GM19397 (cell line): ENCODE results near the gene TRAK2.
"Not testable (repeated sequence)": the region's sequence is repeated elsewhere in the genome, so short reads cannot be mapped to it uniquely, and the experiment has no call there.

ENCODE experiments used
- ATAC-seq: cut with Tn5 transposase; IDR thresholded peaks from one replicate; pipeline ENCODE4 v1.9.1; 2021; ENCODE audit warnings: mild to moderate bottlenecking, moderate library complexity; ENCODE audit not compliant: unreplicated experiment

TRAK2 gene

GRCh38 chr2:201415149-201415548 lies 36.1 kb downstream of the TRAK2 start:
- ATAC-seq, result no peak

GRCh38 chr2:201414099-201415023 lies 36.9 kb downstream of the TRAK2 start:
- ATAC-seq, result peak; percentile 63

DNA sequence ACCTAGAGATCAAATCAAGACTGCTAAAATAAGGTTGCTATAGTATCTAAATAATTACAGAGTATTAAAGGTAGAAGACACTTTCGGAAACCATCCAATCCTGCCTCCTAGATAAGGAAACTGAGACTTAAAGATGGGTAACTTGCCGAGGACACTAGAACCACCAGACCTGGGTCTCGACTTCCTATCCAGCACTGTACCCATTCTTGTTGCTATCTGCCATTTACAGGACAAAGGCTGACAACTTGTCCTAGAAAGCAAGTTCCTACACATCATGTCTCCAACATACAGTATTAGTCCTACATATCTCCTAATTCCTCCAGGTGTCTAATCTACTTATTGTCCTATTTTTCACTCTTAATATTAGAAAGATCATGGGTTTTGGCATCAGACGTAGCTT lies 37.7 kb downstream of the TRAK2 start:
- no peak for ATAC-seq

- ATAC-seq, result no peak
Measured at GRCh38 chr2:201413143-201413542, 38.1 kb downstream of the TRAK2 start.

DNA sequence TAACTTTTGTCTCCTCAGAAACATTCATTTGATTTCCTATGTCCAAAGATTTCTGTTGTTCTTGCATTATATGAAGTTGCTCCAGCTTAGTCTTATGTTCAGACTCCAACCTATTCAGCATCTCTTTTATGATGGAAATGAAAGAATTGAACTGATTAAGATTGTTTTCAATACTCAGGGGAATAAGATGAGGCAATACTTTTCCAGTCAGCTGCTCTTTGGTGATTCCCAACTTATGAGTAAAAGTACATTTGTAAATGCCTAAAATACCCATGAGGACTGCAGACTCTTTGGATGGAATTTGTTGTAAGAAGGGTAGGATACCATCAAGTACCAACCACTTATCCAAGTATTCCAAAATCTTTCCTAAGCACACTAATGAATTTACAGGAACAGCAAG lies 39.8 kb downstream of the TRAK2 start:
- ATAC-seq, result no peak

DNA sequence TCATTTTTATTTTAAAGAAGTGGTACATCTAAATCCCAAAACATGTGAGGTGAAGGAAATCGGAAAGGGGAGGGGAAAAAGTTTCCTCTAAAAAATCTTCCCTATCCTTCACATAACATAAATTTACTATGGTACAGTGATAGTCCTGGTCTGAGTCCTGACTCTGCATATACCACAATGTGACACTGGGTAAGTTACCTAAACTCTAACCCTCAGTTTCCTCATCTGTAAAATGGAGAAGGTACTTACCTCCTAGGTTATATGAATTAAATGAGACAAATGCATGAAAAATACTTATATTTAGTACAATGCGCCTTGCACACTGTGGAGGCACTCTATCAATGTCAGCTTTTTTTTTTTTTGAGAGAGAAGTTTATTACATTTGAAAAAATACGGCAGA lies 42.3 kb downstream of the TRAK2 start:
- no peak for ATAC-seq

- ATAC-seq, result no peak
Measured at GRCh38 chr2:201407265-201407664, 44.0 kb downstream of the TRAK2 start.

- ATAC-seq, result no peak
Measured at GRCh38 chr2:201406077-201406662, 45.1 kb downstream of the TRAK2 start.

DNA sequence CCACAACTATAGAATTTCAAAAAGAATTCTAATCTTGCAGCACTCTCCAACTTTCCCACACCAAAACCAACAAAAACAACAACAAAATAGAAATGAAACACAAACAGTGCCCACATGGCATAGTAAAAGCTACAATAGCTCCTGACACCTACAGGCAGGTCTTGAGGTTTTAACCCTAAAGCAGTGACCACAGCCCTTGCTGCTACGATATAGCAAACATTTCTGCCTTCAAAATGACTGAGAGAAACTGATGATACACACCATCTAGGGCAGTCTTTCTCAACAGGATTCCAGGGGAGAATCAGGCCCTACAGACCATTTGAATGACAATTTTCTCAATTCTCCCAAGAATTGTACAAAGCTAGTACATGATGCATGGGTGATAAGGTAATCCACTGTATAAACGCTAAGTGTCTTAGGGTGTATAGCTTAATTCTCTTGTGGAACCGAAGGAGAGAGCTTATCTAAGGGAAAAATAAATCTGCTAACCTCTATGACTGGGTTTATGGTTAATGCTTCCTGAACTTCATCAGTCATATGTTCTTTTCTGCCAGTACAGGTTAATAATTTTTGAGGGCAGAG lies 46.5 kb downstream of the TRAK2 start:
- no peak for ATAC-seq

GRCh38 chr2:201403880-201404279 lies 47.4 kb downstream of the TRAK2 start:
- ATAC-seq, result no peak

DNA sequence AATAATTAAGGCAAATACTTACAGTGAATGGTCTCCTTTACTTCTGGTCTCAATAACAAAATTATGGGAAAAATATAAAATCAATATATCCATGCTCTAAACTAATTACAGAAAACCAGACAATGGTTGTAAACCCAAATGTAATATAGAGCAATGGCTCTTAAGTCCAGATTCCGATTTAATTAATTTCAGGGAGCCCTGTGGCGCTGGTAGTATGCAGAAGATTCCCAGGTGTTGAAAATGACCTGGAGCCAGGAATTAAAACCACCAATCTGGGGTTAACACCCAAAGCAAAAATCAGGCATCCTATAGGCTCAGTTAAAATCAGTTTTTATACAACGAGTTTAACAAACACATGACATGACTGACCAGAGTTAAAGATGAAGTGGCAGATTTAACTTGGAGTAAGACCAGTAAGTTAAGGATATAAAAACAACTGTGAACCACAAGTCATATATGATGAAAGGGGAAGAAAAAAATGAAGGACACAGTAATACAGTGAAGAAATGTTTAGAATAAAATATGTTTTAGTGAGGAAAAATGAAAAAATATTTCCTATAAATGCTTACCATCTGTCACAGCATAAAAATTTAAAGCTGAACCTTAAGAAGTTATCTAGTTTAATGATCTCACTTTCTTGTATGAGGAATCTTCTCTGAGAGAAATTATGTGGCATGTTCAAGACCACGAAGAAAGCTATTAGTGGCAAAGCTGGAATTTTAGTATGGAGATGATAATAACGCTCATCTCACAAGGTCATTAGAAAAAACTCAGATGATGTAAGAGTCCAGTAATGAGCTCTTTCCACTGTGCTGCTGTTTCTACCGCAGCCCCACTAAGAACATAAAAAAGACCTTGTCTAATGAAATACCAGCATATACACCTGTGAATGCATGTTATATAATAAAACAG lies 48.4 kb downstream of the TRAK2 start:
- no peak for ATAC-seq

GRCh38 chr2:201401815-201402214 lies 49.4 kb downstream of the TRAK2 start:
- no peak for ATAC-seq

DNA sequence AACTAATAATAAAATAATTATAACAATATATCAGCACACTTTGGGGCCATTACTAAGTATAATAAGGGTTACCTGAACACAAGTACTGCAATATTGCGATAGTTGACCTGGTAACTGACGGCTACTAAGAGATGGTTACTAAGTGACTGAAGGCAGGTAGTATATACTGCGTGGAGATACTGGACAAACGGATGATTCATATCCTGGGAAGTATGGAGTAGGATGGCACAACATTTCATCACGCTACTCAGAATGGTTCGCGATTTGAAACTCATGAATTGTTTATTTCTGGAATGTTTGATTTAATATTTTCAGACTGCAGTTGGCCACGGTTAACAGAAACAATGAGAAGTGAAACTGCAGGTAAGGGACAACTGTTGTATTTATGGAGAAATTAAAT lies 54.7 kb downstream of the TRAK2 start:
- ATAC-seq, result no peak

DNA sequence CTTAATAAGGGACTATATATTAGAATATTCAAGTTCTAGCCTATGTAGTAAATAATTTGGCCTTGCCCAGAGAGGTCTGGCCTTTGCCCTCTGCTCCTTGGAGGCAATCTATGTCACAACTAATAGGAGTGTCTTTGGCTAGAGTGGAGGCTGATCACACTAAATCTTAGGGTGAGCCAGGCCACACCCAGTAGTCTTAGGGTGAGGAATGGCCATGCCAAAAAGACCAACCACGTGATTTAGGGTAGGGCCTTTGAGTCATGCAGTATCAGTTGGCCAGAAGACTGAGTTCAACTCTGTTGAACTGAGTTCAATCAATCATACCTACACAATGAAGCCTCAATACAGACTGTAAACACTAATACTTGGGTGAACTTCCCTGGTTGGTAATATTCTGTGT lies 68.1 kb downstream of the TRAK2 start:
- ATAC-seq, result no peak

- no peak for ATAC-seq
Measured at GRCh38 chr2:201378496-201379397, 72.5 kb downstream of the TRAK2 start.

DNA sequence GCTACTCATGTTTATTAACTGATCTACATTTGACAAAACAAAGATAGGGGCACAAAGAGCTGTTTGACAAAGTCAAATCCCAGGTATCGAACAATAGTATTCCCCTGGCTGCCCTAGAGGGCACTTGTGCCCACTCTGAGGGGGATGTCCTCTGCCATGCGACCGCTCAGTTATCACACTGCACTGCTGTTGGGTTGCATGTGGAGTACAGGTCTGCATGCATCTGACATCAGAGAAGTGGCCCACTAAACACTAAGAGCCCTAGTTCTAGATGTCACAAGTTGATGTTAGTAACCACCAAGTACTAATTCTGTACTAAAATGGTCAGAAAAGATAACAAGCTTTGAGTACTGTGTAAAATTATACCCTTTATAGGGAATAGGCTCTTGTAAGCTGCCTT lies 74.0 kb downstream of the TRAK2 start:
- no peak for ATAC-seq

GRCh38 chr2:201369775-201370174 lies 81.5 kb downstream of the TRAK2 start:
- ATAC-seq, result no peak

DNA sequence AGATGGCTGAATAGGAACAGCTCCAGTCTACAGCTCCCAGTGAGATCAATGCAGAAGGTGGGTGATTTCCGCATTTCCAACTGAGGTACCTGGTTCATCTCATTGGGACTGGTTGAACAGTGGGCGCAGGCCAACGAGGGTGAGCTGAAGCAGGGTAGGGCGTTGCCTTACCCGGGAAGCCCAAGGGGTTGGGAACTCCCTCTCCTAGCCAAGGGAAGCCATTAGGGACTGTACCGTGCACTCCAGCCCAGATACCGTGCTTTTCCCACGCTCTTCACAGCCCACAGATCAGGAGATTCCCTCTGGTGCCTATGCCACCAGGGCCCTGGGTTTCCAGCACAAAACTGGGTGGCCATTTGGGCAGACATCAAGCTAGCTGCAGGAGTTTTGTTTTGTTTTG lies 81.9 kb downstream of the TRAK2 start:
- not testable (repeated sequence) for ATAC-seq

DNA sequence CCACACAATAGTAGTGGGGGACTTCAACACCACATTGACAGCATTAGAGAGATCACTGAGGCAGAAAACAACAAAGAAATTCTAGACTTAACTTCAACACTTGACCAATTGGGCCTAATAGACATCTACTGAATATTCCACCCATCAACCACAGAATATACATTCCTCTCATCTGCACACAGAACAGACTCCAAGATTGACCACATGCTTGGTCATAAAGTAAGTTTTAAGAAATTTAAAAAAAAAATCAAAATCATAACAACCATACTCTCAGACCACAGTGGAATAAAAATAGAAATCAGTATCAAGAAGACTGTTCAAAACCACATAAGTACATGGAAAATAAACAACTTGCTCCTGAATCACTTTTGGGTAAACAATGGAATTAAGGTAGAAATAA lies 85.1 kb downstream of the TRAK2 start:
- ATAC-seq, result no peak
